Lower lobe of right lung (tissue), 2 donors: ENCODE measurements around the gene LAT. TPM values are rescaled to one million over a fixed set of nuclear protein-coding genes. Genes with fewer than 3 reads are reported as not detected.

Experiments used
- ATAC-seq, 2 donors: fragments of 200-7000 bp; cut with Tn5 transposase; one replicate each; pipeline ENCODE4 v1.9.1; 2020 to 2022; ENCODE audit warnings: mild to moderate bottlenecking in 2 of 2, moderate library complexity in 2 of 2
- DNase-seq: peaks from one replicate; pipeline ENCODE4 v3.0.0-alpha.2; 2020
- H3K27ac ChIP-seq: fragments of 200-600 bp; one replicate; pipeline ENCODE4 v1.8.0; 2022
- H3K27me3 ChIP-seq: fragments of 200-600 bp; one replicate; pipeline ENCODE4 v1.8.0; 2022; ENCODE audit warnings: low read depth
- H3K36me3 ChIP-seq: fragments of 200-600 bp; one replicate; pipeline ENCODE4 v1.8.0; 2022; ENCODE audit warnings: mild to moderate bottlenecking
- H3K4me1 ChIP-seq: fragments of 200-600 bp; one replicate; pipeline ENCODE4 v1.8.0; 2022
- H3K4me3 ChIP-seq: fragments of 200-600 bp; one replicate; pipeline ENCODE4 v1.8.0; 2022; ENCODE audit warnings: mild to moderate bottlenecking
- H3K9me3 ChIP-seq: fragments of 200-600 bp; one replicate; pipeline ENCODE4 v1.8.0; 2022
- intact Hi-C: fragments of 100-400 bp; cut with DNase I; formaldehyde crosslinking; loops from one replicate; pipeline ENCODE4 v1.11.0; 2022
- total RNA-seq: library from RNA; stranded (reverse); fragmentation: NEBNext Ultra II Directional; extraction: Animal tissue kit (Norgen Biotek cat#: 25700); gene quantifications from one replicate; pipeline ENCODE4 v1.2.1, GENCODE V29; 2021
- TF ChIP-seq, protein P1 (sequence below): fragments of 200-600 bp; IDR thresholded peaks from one replicate; pipeline ENCODE4 v1.8.0; 2022; ENCODE audit warnings: antibody characterized with exemption, mild to moderate bottlenecking
- donor health status: DM: no; HTN: yes; CAD: no; lungs with severe emphysema.

The LAT gene
- total RNA-seq, 1 donor from 2014 or later = 17.8 TPM

GRCh38 chr16:29029168-29029994 lies 44.5 kb downstream of the LAT start:
- no peak for DNase-seq
- TF ChIP-seq, protein P1, sequence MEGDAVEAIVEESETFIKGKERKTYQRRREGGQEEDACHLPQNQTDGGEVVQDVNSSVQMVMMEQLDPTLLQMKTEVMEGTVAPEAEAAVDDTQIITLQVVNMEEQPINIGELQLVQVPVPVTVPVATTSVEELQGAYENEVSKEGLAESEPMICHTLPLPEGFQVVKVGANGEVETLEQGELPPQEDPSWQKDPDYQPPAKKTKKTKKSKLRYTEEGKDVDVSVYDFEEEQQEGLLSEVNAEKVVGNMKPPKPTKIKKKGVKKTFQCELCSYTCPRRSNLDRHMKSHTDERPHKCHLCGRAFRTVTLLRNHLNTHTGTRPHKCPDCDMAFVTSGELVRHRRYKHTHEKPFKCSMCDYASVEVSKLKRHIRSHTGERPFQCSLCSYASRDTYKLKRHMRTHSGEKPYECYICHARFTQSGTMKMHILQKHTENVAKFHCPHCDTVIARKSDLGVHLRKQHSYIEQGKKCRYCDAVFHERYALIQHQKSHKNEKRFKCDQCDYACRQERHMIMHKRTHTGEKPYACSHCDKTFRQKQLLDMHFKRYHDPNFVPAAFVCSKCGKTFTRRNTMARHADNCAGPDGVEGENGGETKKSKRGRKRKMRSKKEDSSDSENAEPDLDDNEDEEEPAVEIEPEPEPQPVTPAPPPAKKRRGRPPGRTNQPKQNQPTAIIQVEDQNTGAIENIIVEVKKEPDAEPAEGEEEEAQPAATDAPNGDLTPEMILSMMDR = no peak
- intact Hi-C loops = no loop called here
- Histone ChIP-seq H3K27me3 (no peaks in the 10 kb centered on the region), H3K27ac (no peak overlapping the region), H3K4me3 (no peak overlapping the region), H3K36me3 (no peaks in the 10 kb centered on the region), H3K4me1 (no peaks in the 10 kb centered on the region), H3K9me3 (no peaks in the 10 kb centered on the region)
- ATAC-seq = peak in 1 of 2 donors; percentile 57

GRCh38 chr16:29030086-29030840 lies 45.4 kb downstream of the LAT start:
- DNase-seq (no peak), ATAC-seq (no peak)
- intact Hi-C loops = no loop called here
- TF ChIP-seq, protein P1 = no peak
- H3K4me1 ChIP-seq = no peaks in the 10 kb centered on the region
- no peaks in the 10 kb centered on the region for H3K27me3 ChIP-seq
- no peak overlapping the region for H3K4me3 ChIP-seq
- H3K36me3 ChIP-seq = no peaks in the 10 kb centered on the region
- no peak overlapping the region for H3K27ac ChIP-seq
- H3K9me3 ChIP-seq = no peaks in the 10 kb centered on the region

Other genes starting within 250 kb of the LAT start
- 5.5 TPM for gene NPIPB9, start 233.3 kb upstream of the LAT start, total RNA-seq
- 145 TPM for gene ATXN2L, start 162.1 kb upstream of the LAT start, total RNA-seq
- 112 TPM for gene TUFM, start 138.7 kb upstream of the LAT start, total RNA-seq
- gene SH2B1, start 121.2 kb upstream of the LAT start, total RNA-seq = 49.0 TPM
- gene ATP2A1, start 106.6 kb upstream of the LAT start, total RNA-seq = 0.38 TPM
- gene RABEP2, start 59.8 kb upstream of the LAT start, total RNA-seq = 18.8 TPM
- 0.21 TPM for gene CD19, start 53.1 kb upstream of the LAT start, total RNA-seq
- gene NFATC2IP, start 34.1 kb upstream of the LAT start, total RNA-seq = 38.4 TPM
- 77.5 TPM for gene SPNS1, start 10.3 kb upstream of the LAT start, total RNA-seq